Measurements from ENCODE around the gene ZNF333. TPM values are rescaled to one million over a fixed set of nuclear protein-coding genes. Genes with fewer than 3 reads are reported as not detected.
"Not testable (repeated sequence)": the region's sequence is repeated elsewhere in the genome, so short reads cannot be mapped to it uniquely, and the experiment has no call there.

ZNF333 gene
- total and polyA plus RNA-seq, 2 donors (not counting 3 experiments of a cell fraction or from before 2014, with no cell fraction given): 11.1 to 19.7 TPM

DNA sequence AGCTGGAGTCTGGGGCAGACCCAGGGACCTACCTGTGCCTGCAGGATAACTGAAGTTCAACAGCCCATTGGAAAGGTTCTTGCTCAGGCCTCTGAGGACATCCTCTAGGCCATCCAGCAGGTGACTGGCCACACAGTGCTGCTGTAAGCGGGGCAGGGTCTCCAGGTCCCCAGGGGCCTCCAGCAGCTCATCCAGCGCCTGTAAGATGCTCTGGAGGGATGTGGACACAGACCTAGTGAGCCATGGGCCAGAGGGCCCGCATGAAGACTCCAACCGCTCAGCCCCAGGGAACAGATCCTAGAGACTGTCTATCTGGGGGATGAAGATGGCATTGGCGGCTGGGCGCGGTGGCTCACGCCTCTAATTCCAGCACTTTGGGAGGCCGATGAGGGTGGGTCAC lies 74.6 kb downstream of the ZNF333 start:
- Histone ChIP-seq H3K27me3 (ENCODE audit: control insufficient read depth in 2 of 2, insufficient read depth in 2 of 2, low read length in 2 of 2) (no peaks in the 10 kb centered on the region), H4K20me1 (replicated peaks; ENCODE audit: control insufficient read depth, extremely low read depth, insufficient read depth, low read length) (no peaks in the 10 kb centered on the region), H3K4me3 (replicated peaks in 1 of 3; ENCODE audit: insufficient read depth in 1 of 3, low read depth in 1 of 3, low read length in 3 of 3) (no peak overlapping the region), H3K9me3 (replicated peaks; ENCODE audit: control insufficient read depth, insufficient read depth, low read length) (no peaks in the 10 kb centered on the region), H3K36me3 (ENCODE audit: control insufficient read depth in 2 of 2, extremely low read depth in 1 of 2, insufficient read depth in 2 of 2, low read length in 2 of 2) (no peaks in the 10 kb centered on the region), H3K4me1 (ENCODE audit: control insufficient read depth, extremely low read depth, insufficient read depth, low read length) (no peaks in the 10 kb centered on the region), H3K9ac (replicated peaks; ENCODE audit: extremely low read depth, insufficient read depth, low read length) (no peak overlapping the region), H3K27ac (ENCODE audit: insufficient read depth, low read depth, low read length) (no peak overlapping the region), H2AFZ (ENCODE audit: low read depth, low read length) (no peak overlapping the region), H3K4me2 (ENCODE audit: insufficient read depth, low read length) (no peak overlapping the region), H3K79me2 (ENCODE audit: control insufficient read depth, insufficient read depth, low read length) (no peaks in the 10 kb centered on the region), H3K9me1 (replicated peaks; ENCODE audit: control insufficient read depth, extremely low read depth, insufficient read depth, low read length) (no peaks in the 10 kb centered on the region)
- no TSS peak for BruUV-seq (replicated peaks)
- DNase-seq (ENCODE audit: low read depth, low spot score): no peak
- intact Hi-C loops (cut with micrococcal nuclease): no loop called here
- no peak for FAIRE-seq
- dilution Hi-C loops (cut with MboI; ENCODE audit: extremely low pct_ligation_motif_present, low sequenced_read_pairs): no loop called here
- TF ChIP-seq GATA2 (IDR thresholded peaks at IDR 0.05; ENCODE audit: insufficient read depth, insufficient read length, low read depth, low read length): no peak
- TF ChIP-seq, protein P1, sequence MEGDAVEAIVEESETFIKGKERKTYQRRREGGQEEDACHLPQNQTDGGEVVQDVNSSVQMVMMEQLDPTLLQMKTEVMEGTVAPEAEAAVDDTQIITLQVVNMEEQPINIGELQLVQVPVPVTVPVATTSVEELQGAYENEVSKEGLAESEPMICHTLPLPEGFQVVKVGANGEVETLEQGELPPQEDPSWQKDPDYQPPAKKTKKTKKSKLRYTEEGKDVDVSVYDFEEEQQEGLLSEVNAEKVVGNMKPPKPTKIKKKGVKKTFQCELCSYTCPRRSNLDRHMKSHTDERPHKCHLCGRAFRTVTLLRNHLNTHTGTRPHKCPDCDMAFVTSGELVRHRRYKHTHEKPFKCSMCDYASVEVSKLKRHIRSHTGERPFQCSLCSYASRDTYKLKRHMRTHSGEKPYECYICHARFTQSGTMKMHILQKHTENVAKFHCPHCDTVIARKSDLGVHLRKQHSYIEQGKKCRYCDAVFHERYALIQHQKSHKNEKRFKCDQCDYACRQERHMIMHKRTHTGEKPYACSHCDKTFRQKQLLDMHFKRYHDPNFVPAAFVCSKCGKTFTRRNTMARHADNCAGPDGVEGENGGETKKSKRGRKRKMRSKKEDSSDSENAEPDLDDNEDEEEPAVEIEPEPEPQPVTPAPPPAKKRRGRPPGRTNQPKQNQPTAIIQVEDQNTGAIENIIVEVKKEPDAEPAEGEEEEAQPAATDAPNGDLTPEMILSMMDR (IDR thresholded peaks at IDR 0.05; ENCODE audit: extremely low read depth in 1 of 2, insufficient read depth in 1 of 2, low read depth in 1 of 2, low read length in 2 of 2): no peak
- no peak for TF ChIP-seq POLR2A (IDR thresholded peaks at IDR 0.05; ENCODE audit: low read depth, low read length)
- TF ChIP-seq EZH2 (IDR thresholded peaks at IDR 0.05; ENCODE audit: borderline replicate concordance, low read depth, low read length, severe bottlenecking): no peak
- no peak for TF ChIP-seq JUN (IDR thresholded peaks at IDR 0.05; ENCODE audit: borderline replicate concordance, insufficient read depth, insufficient read length, low read depth)
- no peak for TF ChIP-seq MYC (IDR thresholded peaks at IDR 0.05; ENCODE audit: low read depth, low read length)
- POLR2A ChIA-PET: no interaction called here
- CTCF ChIA-PET: no interaction called here

DNA sequence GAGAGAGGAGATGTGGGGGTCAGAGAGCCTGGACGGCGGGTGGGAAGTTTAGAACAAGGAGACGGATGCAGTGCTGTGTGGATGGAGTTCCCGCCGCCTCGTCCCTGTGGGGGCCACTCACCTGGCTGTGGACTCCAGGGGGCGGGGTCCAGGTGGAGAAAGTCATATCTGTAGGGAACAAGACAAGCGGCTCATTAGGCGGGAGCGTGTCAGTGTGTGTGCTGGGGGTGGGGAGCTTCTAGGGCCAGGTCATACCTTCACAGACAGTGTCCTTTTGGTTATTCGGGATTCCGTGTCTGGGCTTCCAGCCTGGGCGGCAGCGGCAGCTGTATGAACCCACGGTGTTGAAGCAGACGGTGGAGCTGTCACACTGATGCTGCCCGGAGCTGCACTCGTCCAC lies 75.6 kb downstream of the ZNF333 start:
- H3K4me2 ChIP-seq (ENCODE audit: insufficient read depth, low read length); H3K36me3 ChIP-seq (ENCODE audit: control insufficient read depth in 2 of 2, extremely low read depth in 1 of 2, insufficient read depth in 2 of 2, low read length in 2 of 2); H3K9ac ChIP-seq (replicated peaks; ENCODE audit: extremely low read depth, insufficient read depth, low read length); H3K79me2 ChIP-seq (ENCODE audit: control insufficient read depth, insufficient read depth, low read length); dilution Hi-C loops (cut with MboI; ENCODE audit: extremely low pct_ligation_motif_present, low sequenced_read_pairs); H3K9me3 ChIP-seq (replicated peaks; ENCODE audit: control insufficient read depth, insufficient read depth, low read length); POLR2A ChIA-PET; H3K27ac ChIP-seq (ENCODE audit: insufficient read depth, low read depth, low read length); DNase-seq (ENCODE audit: low read depth, low spot score); BruUV-seq (replicated peaks); H4K20me1 ChIP-seq (replicated peaks; ENCODE audit: control insufficient read depth, extremely low read depth, insufficient read depth, low read length); H3K4me3 ChIP-seq (replicated peaks in 1 of 3; ENCODE audit: insufficient read depth in 1 of 3, low read depth in 1 of 3, low read length in 3 of 3); H2AFZ ChIP-seq (ENCODE audit: low read depth, low read length); H3K27me3 ChIP-seq (ENCODE audit: control insufficient read depth in 2 of 2, insufficient read depth in 2 of 2, low read length in 2 of 2); intact Hi-C loops (cut with micrococcal nuclease); FAIRE-seq; H3K4me1 ChIP-seq (ENCODE audit: control insufficient read depth, extremely low read depth, insufficient read depth, low read length); CTCF ChIA-PET; H3K9me1 ChIP-seq (replicated peaks; ENCODE audit: control insufficient read depth, extremely low read depth, insufficient read depth, low read length): not testable (repeated sequence)

DNA sequence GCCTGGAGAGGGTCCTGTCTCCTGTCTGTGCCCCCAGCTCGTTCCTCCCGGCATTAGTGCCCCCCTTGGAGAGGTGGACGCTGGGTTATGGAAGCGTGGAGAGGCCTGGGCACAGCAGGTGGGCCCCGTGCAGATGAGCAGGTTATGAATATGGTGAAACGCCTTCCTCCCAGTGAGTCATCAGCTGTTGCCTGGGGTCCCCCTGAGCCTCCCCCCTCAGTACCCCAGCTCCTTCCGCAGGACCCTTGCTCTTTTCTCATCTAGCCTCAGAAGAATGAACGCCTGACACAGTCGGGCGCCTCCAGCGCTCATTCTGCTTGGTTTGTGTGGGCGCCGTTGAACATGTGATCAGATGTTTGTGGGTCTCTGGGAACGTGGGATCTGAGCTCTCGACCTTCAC lies 76.0 kb downstream of the ZNF333 start:
- BruUV-seq (replicated peaks); CTCF ChIA-PET: not testable (repeated sequence)

More for the DNA sequence above, 76.0 kb downstream of the ZNF333 start:
- dilution Hi-C loops (cut with MboI; ENCODE audit: extremely low pct_ligation_motif_present, low sequenced_read_pairs); FAIRE-seq; H3K36me3 ChIP-seq (ENCODE audit: control insufficient read depth in 2 of 2, extremely low read depth in 1 of 2, insufficient read depth in 2 of 2, low read length in 2 of 2); H3K9ac ChIP-seq (replicated peaks; ENCODE audit: extremely low read depth, insufficient read depth, low read length); H3K79me2 ChIP-seq (ENCODE audit: control insufficient read depth, insufficient read depth, low read length); DNase-seq (ENCODE audit: low read depth, low spot score); H3K9me3 ChIP-seq (replicated peaks; ENCODE audit: control insufficient read depth, insufficient read depth, low read length); intact Hi-C loops (cut with micrococcal nuclease); H3K4me2 ChIP-seq (ENCODE audit: insufficient read depth, low read length); POLR2A ChIA-PET; H3K4me1 ChIP-seq (ENCODE audit: control insufficient read depth, extremely low read depth, insufficient read depth, low read length); H2AFZ ChIP-seq (ENCODE audit: low read depth, low read length); H4K20me1 ChIP-seq (replicated peaks; ENCODE audit: control insufficient read depth, extremely low read depth, insufficient read depth, low read length); H3K27ac ChIP-seq (ENCODE audit: insufficient read depth, low read depth, low read length); H3K27me3 ChIP-seq (ENCODE audit: control insufficient read depth in 2 of 2, insufficient read depth in 2 of 2, low read length in 2 of 2); H3K4me3 ChIP-seq (replicated peaks in 1 of 3; ENCODE audit: insufficient read depth in 1 of 3, low read depth in 1 of 3, low read length in 3 of 3); H3K9me1 ChIP-seq (replicated peaks; ENCODE audit: control insufficient read depth, extremely low read depth, insufficient read depth, low read length): not testable (repeated sequence)
